Activated T-cell treated with anti-CD3 and anti-CD28 coated beads for 1 hour (primary cell): ENCODE measurements around the gene UQCRFS1.
"Not testable (repeated sequence)": the region's sequence is repeated elsewhere in the genome, so short reads cannot be mapped to it uniquely, and the experiment has no call there.

Experiments
- DNase-seq: peaks from one replicate; pipeline ENCODE4 v3.0.0-alpha.2; 2020; ENCODE audit warnings: low read depth

The UQCRFS1 gene

DNA sequence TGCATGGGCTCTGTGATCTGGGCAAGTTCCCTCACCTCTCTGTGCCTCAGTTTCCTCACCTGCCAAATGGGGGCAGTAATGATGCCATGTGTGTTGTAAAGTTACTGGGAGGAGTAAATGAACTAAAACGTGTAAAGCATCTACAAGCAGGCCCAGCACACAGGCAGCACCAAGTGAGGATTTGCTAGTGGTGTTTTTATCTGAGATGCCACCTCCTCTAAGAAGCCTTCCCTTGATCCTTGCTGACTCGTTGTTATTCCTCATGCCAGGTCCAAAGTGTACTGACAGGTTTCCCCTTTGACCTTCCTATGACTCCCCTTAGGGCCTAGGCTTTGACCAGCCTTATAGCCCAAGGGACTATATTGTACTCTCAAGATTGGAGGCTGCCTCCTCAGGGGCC is 1.5 kb upstream of the UQCRFS1 start:
- no peak for DNase-seq

- no peak for DNase-seq
Observed at GRCh38 chr19:29212356-29212647, 649 bp downstream of the UQCRFS1 start.

GRCh38 chr19:29211562-29212355 is 1.2 kb downstream of the UQCRFS1 start:
- no peak for DNase-seq

DNA sequence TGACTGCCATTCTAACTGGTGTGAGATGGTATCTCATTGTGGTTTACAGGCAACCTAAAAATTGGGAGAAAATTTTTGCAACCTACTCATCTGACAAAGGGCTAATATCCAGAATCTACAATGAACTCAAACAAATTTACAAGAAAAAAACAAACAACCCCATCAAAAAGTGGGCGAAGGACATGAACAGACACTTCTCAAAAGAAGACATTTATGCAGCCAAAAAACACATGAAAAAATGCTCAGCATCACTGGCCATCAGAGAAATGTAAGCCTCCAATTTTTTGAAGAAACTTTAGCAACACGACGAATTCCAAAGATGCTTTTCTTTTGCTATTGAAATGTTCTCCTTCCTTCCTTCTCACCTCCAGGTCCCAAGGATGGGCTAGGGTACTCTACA is 1.9 kb downstream of the UQCRFS1 start:
- DNase-seq: not testable (repeated sequence)

- not testable (repeated sequence) for DNase-seq
Observed at GRCh38 chr19:29210502-29210901, 2.4 kb downstream of the UQCRFS1 start.

GRCh38 chr19:29207403-29208187 is 5.4 kb downstream of the UQCRFS1 start:
- not testable (repeated sequence) for DNase-seq

- DNase-seq: no peak
Observed at GRCh38 chr19:29206453-29206852, 6.5 kb downstream of the UQCRFS1 start.

GRCh38 chr19:29202281-29202680 is 10.7 kb downstream of the UQCRFS1 start:
- DNase-seq: no peak

GRCh38 chr19:29201855-29202254 is 11.1 kb downstream of the UQCRFS1 start:
- no peak for DNase-seq

- no peak for DNase-seq
Observed at GRCh38 chr19:29194658-29195057, 18.3 kb downstream of the UQCRFS1 start.

GRCh38 chr19:29193155-29193554 is 19.8 kb downstream of the UQCRFS1 start:
- DNase-seq: no peak

DNA sequence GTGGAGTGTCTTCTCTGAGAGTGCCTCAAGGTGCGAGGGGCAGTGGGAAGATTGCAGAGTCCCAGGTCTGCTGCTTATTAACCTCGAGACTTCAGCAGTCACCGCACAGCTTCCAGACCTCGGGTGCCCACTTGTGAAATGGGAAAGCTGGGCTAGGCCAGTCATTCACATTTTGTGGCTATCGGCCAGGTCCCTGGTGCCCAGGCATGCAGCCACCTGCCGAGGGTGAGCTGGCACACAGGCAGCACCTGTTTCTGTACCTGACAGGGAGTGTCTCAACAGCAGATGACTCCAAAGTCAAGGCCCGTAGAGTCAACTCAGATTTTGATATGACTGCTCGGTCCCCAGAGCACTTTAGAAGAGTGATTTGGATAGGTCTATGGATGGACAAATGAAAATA is 21.9 kb downstream of the UQCRFS1 start:
- DNase-seq: no peak

DNA sequence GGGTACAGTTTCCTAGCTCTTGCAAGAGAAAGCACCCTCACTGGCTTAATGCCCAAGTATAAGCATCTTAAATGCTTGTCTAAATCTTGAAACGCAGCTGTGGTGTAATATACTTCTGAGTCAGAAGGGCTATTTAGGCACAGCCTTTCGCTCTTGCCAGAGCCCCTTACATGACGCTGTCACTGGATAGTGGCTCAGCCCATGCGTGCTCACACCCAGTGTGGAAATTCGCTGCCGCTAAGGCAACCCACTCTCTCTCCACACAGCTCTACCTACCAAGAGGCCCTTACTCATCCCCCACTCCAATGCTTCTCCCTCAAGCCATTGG is 24.0 kb downstream of the UQCRFS1 start:
- DNase-seq: no peak

DNA sequence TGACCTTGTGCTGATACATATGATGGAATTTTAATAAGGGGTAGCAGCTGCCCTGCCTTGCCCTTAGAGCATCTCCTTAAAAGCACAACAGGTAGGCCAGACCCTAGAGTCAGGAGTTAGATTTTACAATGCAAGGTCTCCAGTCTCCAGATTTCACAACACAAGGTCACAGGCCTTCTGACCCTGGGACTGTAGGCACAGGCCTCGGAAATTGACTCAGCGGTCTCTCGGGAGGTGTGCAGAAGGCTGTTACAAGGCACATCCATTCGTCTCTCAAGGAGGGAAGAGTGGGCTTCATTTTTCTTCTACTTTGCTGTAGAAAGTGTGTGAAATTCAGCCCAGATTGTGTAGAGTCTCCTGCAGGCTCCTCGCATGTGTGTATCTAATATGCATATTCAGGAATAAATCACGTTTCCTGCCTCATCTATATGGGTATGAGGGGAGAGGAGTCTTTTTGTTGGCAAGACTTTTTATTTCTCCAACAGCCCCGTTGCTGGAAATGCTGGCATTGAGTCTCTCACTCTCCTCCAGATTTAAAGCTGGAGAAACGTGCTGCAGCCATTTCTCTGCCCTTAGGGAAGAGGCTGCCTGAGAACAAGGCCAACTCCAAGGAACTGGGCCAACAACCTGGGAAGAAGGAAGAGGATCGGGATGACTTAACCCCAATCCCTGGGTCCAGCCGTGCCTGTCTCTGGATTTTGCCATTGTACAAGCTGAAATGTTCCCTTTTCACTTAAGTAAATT is 24.5 kb downstream of the UQCRFS1 start:
- DNase-seq: no peak

- DNase-seq: no peak
Observed at GRCh38 chr19:29187676-29188075, 25.3 kb downstream of the UQCRFS1 start.

DNA sequence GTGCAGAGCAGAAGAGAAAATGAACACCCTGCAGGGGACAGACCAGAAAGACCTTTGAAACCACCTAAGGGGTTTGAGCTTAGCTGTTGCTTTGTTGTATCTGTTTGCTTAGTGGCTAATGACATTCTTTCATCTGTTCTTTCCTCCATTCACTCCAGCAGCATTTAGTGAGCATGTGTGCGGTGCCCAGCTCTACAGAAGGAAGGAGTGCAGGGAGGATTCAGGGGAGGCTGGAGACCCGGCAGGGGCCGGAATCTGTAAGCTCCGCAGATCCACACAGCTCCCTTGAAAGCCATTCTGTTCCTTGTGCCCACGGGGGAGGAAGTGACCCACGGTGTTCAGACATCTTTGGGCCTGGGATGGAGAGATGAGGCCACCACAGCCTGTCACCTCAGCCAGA is 27.5 kb downstream of the UQCRFS1 start:
- DNase-seq: no peak

DNA sequence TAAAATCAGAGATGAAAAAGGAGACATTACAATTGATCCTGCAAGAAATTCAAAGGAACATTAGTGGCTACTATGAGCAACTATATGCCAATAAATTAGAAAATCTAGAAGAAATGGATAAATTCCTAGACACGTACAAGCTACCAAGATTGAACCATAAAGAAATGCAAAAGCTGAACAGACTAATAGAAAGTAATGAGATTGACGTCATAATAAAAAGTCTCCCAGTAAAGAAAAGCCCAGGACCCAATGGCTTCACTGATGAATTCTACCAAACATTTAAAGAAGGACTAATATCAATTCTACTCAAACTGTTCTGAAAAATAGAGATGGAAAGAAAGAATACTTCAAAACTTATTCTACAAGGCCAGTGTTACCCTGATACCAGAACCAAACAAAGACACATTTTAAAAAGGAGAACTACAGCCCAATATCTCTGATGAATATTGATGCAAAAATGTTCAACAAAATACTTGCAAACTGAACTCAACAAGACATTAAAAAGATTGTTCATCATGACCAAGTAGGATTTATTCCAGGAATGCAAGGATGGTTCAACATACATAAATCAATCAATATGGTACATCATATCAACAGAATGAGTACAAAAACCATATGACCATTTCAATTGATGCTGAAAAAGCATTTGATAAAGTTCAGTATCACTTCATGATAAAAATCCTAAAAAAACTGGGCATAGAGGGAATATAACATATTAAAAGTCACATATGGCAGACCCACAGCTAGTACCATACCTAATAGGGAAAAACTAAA is 35.8 kb downstream of the UQCRFS1 start:
- no peak for DNase-seq

DNA sequence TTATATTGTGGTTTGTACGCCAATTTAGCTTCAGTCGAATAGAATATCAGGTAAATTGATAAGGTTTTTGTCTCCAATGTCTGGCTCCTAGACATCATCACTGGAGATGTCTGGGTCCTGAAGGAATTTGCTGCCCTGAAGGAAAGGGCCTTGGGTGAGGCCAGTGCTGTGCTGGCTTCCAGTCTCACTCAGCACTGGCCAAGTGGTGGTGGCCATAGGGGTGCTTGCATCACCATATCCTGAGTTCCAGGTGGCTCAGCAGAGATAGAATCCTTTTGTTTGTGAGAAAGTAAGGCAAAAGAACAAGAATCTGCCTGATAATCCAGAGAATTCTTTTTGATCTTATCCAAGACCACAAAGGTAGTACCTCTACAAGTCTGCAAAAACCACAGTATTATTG is 39.1 kb downstream of the UQCRFS1 start:
- DNase-seq: no peak

DNA sequence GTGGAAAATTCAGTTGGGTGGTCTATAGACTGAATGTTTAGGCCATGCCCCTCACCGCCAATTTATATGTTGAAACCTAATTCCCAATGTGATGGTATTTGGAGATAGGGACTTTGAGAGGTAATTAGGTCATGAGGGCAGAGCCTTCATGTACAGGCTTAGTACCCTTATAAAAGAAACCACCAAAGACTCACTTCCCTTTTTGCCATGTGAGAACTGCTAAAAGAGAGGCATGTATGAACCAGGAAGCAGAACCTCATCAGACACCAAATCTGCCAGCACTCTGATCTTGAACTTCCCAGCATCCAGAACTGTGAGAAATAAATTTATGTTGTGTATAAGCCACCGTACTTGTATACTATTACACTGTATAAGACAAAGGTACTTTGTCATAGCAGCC is 40.6 kb downstream of the UQCRFS1 start:
- DNase-seq: no peak

DNA sequence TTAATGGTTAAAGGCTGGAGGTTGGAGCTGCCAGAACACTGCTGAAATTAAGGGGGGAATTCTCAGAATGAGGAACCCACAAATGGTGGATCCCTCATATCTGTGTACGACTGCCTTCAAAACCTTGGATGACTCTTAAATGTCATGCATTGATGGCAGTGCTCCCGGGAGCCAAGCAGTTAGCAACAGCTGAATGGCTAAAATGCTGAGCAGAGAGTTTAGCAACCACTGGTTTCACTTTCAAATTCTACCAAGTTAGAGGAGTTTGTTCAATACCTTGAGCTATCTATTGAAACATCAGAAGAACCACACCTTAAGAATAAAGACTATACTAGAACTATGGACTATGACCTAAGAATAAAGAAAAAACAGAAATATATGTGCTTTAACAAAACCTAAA is 41.4 kb downstream of the UQCRFS1 start:
- no peak for DNase-seq

DNA sequence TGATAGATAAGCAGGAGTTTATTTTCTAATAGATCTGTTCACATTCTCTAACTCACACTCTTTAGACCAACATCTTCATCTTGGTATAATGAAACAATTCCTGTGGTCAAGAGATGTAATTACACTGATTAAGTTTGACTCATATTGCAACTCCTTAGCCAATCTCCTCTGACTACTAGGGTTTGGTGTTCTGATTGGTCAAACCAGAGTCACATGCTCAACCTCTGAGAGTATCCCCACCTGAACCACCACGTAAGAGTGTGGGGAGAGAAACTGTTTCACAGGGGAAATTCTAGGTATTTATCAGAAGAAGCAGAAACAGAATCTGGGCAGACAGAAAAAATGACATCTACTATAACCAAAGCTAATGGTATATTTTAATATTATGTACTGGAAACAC is 42.4 kb downstream of the UQCRFS1 start:
- no peak for DNase-seq

DNA sequence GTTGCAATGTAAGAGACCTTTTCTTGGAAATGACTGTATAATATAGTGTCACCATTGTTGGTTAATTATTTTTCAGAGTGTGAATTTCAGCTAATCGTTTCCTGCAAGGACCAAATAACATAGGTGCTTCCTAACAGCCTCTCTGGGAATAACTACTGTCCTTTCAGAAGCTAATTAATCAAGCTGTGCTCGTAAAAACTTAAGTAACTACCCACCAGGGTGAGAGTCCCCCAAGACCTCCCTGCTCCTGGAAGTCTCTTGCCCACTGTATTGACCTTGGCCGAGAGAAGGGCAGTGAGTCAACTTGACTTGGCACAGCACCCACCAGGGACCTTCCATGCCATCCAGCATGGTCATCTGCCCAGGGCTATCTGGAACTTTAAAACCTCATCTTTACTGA is 50.3 kb downstream of the UQCRFS1 start:
- DNase-seq: no peak
